EL (cell line): ENCODE results near the gene FARP1.

ENCODE experiments used
- DNase-seq: peaks from one replicate; pipeline ENCODE4 v3.0.0-alpha.2; 2016

The FARP1 gene

GRCh38 chr13:98452851-98453843, 310.3 kb downstream of the FARP1 start:
- peak; percentile 44 for DNase-seq

GRCh38 chr13:98454389-98454881, 311.5 kb downstream of the FARP1 start:
- peak; percentile 93 for DNase-seq

GRCh38 chr13:98456413-98456845, 313.5 kb downstream of the FARP1 start:
- no peak for DNase-seq

GRCh38 chr13:98457053-98457452, 314.2 kb downstream of the FARP1 start:
- DNase-seq = no peak

- DNase-seq = no peak
Measured at GRCh38 chr13:98458431-98458830, 315.5 kb downstream of the FARP1 start.

- DNase-seq = no peak
Measured at GRCh38 chr13:98459171-98459681, 316.3 kb downstream of the FARP1 start.

- DNase-seq = no peak
Measured at GRCh38 chr13:98459721-98460370, 317.0 kb downstream of the FARP1 start.

- no peak for DNase-seq
Measured at GRCh38 chr13:98460516-98460915, 317.6 kb downstream of the FARP1 start.

GRCh38 chr13:98461486-98462240, 318.8 kb downstream of the FARP1 start:
- DNase-seq = no peak

- DNase-seq = no peak
Measured at GRCh38 chr13:98462241-98462882, 319.5 kb downstream of the FARP1 start.

GRCh38 chr13:98462946-98463345, 320.1 kb downstream of the FARP1 start:
- DNase-seq = no peak

GRCh38 chr13:98466634-98467236, 323.8 kb downstream of the FARP1 start:
- DNase-seq = peak; percentile 69

- DNase-seq = no peak
Measured at GRCh38 chr13:98467263-98467985, 324.5 kb downstream of the FARP1 start.

- no peak for DNase-seq
Measured at GRCh38 chr13:98468361-98468760, 325.5 kb downstream of the FARP1 start.

GRCh38 chr13:98468929-98469328, 326.0 kb downstream of the FARP1 start:
- DNase-seq = no peak

- peak; percentile 18 for DNase-seq
Measured at GRCh38 chr13:98470920-98471319, 328.0 kb downstream of the FARP1 start.

GRCh38 chr13:98471934-98472333, 329.0 kb downstream of the FARP1 start:
- DNase-seq = no peak

- no peak for DNase-seq
Measured at GRCh38 chr13:98473135-98473787, 330.4 kb downstream of the FARP1 start.

- no peak for DNase-seq
Measured at GRCh38 chr13:98473788-98474144, 330.9 kb downstream of the FARP1 start.

- no peak for DNase-seq
Measured at GRCh38 chr13:98474292-98474691, 331.4 kb downstream of the FARP1 start.

- no peak for DNase-seq
Measured at GRCh38 chr13:98474761-98475160, 331.9 kb downstream of the FARP1 start.
